Stimulated activated naive CD4-positive, alpha-beta T cell (primary cell): ENCODE measurements around the gene CAMK2B.

ENCODE experiments used
- DNase-seq, 6 experiments: peaks; one replicate each; lab custom pipeline; 2025; lab: John Stamatoyannopoulos, UW

CAMK2B gene

DNA sequence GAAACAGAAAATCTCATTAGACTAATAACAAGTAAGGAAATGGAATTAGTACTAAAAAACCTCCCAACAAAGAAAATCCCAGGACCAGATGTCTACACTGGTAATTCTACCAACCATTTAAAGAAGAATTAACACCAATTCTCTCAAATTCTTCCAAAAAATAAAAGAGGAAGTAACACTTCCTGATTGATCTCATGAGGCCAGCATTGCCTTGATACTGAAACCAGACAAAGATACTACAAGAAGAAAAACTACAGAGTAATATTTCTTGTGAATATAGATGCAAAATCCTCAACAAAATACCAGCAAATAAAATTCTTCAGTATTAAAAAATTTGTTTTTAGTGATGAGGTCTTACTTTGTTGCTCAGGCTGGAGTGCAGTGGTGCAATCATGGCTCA lies 157.5 kb downstream of the CAMK2B start:
- no peak for DNase-seq
